Measurements from ENCODE around the gene MSGN1.

MSGN1 gene

DNA sequence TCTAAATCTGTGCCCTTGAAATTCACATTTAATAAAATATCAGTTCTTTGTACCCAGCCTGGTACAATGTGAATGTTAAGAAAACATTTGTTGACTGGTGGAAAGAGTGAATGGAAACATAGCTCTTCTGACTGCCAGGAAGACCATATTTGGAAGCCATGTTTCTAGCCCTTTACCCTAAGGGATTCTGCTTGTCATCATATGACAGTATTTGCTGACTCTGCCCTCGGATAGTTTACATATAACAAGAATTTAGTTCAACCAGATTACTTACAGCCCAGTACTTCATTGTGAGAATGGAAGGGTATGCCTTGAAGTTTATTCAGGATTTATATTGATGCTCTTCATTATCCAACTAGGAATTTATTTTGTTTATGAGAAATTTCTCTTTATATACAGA lies 48.4 kb downstream of the MSGN1 start:
- H3K4me3 ChIP-seq (ENCODE audit: low read depth in 1 of 5, low read length in 5 of 5): no peak overlapping the region
- no peaks in the 10 kb centered on the region for H3K36me3 ChIP-seq (ENCODE audit: control insufficient read depth in 5 of 5, insufficient read depth in 5 of 5, low read length in 5 of 5)
- H3K9ac ChIP-seq (ENCODE audit: low read length in 5 of 5): no peak overlapping the region

GRCh38 chr2:17867133-17867532 lies 50.9 kb downstream of the MSGN1 start:
- no peaks in the 10 kb centered on the region for H3K4me1 ChIP-seq (ENCODE audit: control insufficient read depth in 5 of 5, insufficient read depth in 5 of 5, low read length in 5 of 5)
- H3K27ac ChIP-seq (ENCODE audit: low read depth, low read length): no peak overlapping the region
- H3K9me3 ChIP-seq (ENCODE audit: control insufficient read depth in 5 of 5, low read length in 5 of 5): no peaks in the 10 kb centered on the region
- no peaks in the 10 kb centered on the region for H3K36me3 ChIP-seq (ENCODE audit: control insufficient read depth in 5 of 5, insufficient read depth in 5 of 5, low read length in 5 of 5)
- H3K9ac ChIP-seq (ENCODE audit: low read length in 5 of 5): no peak overlapping the region
- H3K27me3 ChIP-seq (ENCODE audit: control insufficient read depth in 5 of 5, insufficient read depth in 4 of 5, low read length in 5 of 5): no peaks in the 10 kb centered on the region
- no peak overlapping the region for H3K4me3 ChIP-seq (ENCODE audit: low read depth in 1 of 5, low read length in 5 of 5)

More for the DNA sequence above, 48.4 kb downstream of the MSGN1 start:
- H3K9me3 ChIP-seq (ENCODE audit: control insufficient read depth in 5 of 5, low read length in 5 of 5): no peaks in the 10 kb centered on the region
- no peak overlapping the region for H3K27ac ChIP-seq (ENCODE audit: low read depth, low read length)
- H3K4me1 ChIP-seq (ENCODE audit: control insufficient read depth in 5 of 5, insufficient read depth in 5 of 5, low read length in 5 of 5): no peaks in the 10 kb centered on the region
- peaks cover 0 to under 1% (median 0%) of the 10 kb centered on the region in 5 donors for H3K27me3 ChIP-seq (ENCODE audit: control insufficient read depth in 5 of 5, insufficient read depth in 4 of 5, low read length in 5 of 5)

Data from subcutaneous abdominal adipose tissue (tissue), 5 donors.